Right lobe of liver (tissue), 4 donors: Measurements from ENCODE around the gene CNTRL.

Source experiments
- CTCF ChIP-seq, 4 donors: fragments of 200-600 bp in 3 of 4; fragments of 450-650 bp in 1 of 4; IDR thresholded peaks; one replicate each; pipeline versions ENCODE4 v1.5.1 to v1.8.0; 2016 to 2022; ENCODE audit warnings: antibody characterized with exemption in 4 of 4, mild to moderate bottlenecking in 2 of 4
- POLR2A ChIP-seq: fragments of 450-650 bp; IDR thresholded peaks from one replicate; pipeline ENCODE4 v1.6.1; 2017; ENCODE audit warnings: antibody characterized with exemption, mild to moderate bottlenecking
- donor health status: DM: no; HTN: no; CAD: no.
- donor health status: DM: no; HTN: no; CAD: no.
- donor health status: DM: no; HTN: yes; CAD: no.

- no peak for TF ChIP-seq POLR2A
- no peak for TF ChIP-seq CTCF (IDR thresholded peaks at IDR 0.05)
Observed at GRCh38 chr9:121221664-121222055, 146.9 kb downstream of the CNTRL start.
